Tibial nerve (tissue), 4 donors: ENCODE measurements around the gene SETD2. TPM values are rescaled to one million over a fixed set of nuclear protein-coding genes. Genes with fewer than 3 reads are reported as not detected.
"Not testable (repeated sequence)": the region's sequence is repeated elsewhere in the genome, so short reads cannot be mapped to it uniquely, and the experiment has no call there.

ENCODE experiments used
- DNase-seq, 2 donors: peaks; one replicate each; pipeline ENCODE4 v3.0.0-alpha.2; 2019; ENCODE audit warnings: low spot score in 2 of 2
- H3K27ac ChIP-seq, 4 donors: fragments of 200-600 bp; sonication (generic) in 3 of 4; one replicate each; pipeline ENCODE4 v1.5.1; 2017 to 2019; ENCODE audit warnings: mild to moderate bottlenecking in 1 of 4
- H3K27me3 ChIP-seq, 2 donors: fragments of 200-600 bp; sonication (generic) in 1 of 2; one replicate each; pipeline versions ENCODE4 v1.5.1 to v1.6.0; 2017 to 2019
- H3K36me3 ChIP-seq, 3 donors: fragments of 200-600 bp; sonication (generic); one replicate each; pipeline ENCODE4 v1.5.1; 2018 to 2019
- H3K4me1 ChIP-seq, 4 donors: fragments of 200-600 bp; sonication (generic) in 3 of 4; one replicate each; pipeline ENCODE4 v1.5.1; 2017 to 2019
- H3K4me3 ChIP-seq, 4 donors: fragments of 200-600 bp; sonication (generic) in 3 of 4; one replicate each; pipeline ENCODE4 v1.5.1; 2017 to 2019; ENCODE audit warnings: mild to moderate bottlenecking in 1 of 4, moderate library complexity in 1 of 4
- H3K9me3 ChIP-seq, 4 donors: fragments of 200-600 bp; sonication (generic) in 3 of 4; one replicate each; pipeline ENCODE4 v1.5.1; 2017 to 2019
- CTCF ChIP-seq, 5 experiments: fragments of 200-600 bp in 3 of 5; fragments of 450-650 bp in 2 of 5; sonication (generic) in 3 of 5; IDR thresholded peaks; one replicate each; pipeline ENCODE4 v1.5.1; 2016 to 2019; ENCODE audit warnings: antibody characterized with exemption in 5 of 5, mild to moderate bottlenecking in 3 of 5, moderate library complexity in 2 of 5
- EP300 ChIP-seq, 2 donors: sonication (generic); formaldehyde crosslinking; IDR thresholded peaks; one replicate each; pipeline ENCODE4 v1.6.1; 2017; ENCODE audit warnings: antibody characterized with exemption in 2 of 2, mild to moderate bottlenecking in 1 of 2
- POLR2A ChIP-seq, 2 donors: fragments of 450-650 bp; IDR thresholded peaks; one replicate each; pipeline ENCODE4 v1.6.1; 2017; ENCODE audit warnings: antibody characterized with exemption in 2 of 2, mild to moderate bottlenecking in 2 of 2, moderate library complexity in 2 of 2
- WGBS, 2 donors: methylation state at CpG; one replicate each; pipeline ENCODE4 v1.1.5; 2018; 5-methylcytosine and 5-hydroxymethylcytosine counted together
- total RNA-seq, 4 donors: library from RNA; depleted of rRNA; stranded (reverse); fragments of >200 nt; gene quantifications; one replicate each; pipeline ENCODE4 v1.1.0, GENCODE V29; 2016

Gene SETD2
- total RNA-seq, 4 donors from 2014 or later, result 55.5 to 69.6 (median 64.7) TPM

GRCh38 chr3:47117807-47118364 is 46.0 kb downstream of the SETD2 start:
- Histone ChIP-seq H3K36me3 (peaks cover 0 to 53% (median 0%) of the 10 kb centered on the region in 3 donors), H3K9me3 (no peaks in the 10 kb centered on the region), H3K4me3 (no peak overlapping the region), H3K27me3 (no peaks in the 10 kb centered on the region), H3K27ac (no peak overlapping the region), H3K4me1 (peaks cover 0 to 21% (median 0%) of the 10 kb centered on the region in 4 donors)
- WGBS, 2 donors, result 69 to 76% methylated on average over 3 of the region's 3 CpGs
- no peak for DNase-seq
- TF ChIP-seq EP300 (IDR thresholded peaks at IDR 0.05) (no peak), POLR2A (IDR thresholded peaks at IDR 0.05) (no peak), CTCF (IDR thresholded peaks at IDR 0.05) (no peak)

GRCh38 chr3:47115524-47115923 is 48.4 kb downstream of the SETD2 start:
- not testable (repeated sequence) for H3K9me3 ChIP-seq, H3K27ac ChIP-seq, H3K27me3 ChIP-seq, H3K4me3 ChIP-seq, DNase-seq
- peaks cover 0 to 15% (median 0%) of the 10 kb centered on the region in 4 donors for H3K4me1 ChIP-seq
- peaks cover 0 to 62% (median 0%) of the 10 kb centered on the region in 3 donors for H3K36me3 ChIP-seq
- WGBS, 2 donors, result 98% methylated on average over 2 of the region's 2 CpGs

DNA sequence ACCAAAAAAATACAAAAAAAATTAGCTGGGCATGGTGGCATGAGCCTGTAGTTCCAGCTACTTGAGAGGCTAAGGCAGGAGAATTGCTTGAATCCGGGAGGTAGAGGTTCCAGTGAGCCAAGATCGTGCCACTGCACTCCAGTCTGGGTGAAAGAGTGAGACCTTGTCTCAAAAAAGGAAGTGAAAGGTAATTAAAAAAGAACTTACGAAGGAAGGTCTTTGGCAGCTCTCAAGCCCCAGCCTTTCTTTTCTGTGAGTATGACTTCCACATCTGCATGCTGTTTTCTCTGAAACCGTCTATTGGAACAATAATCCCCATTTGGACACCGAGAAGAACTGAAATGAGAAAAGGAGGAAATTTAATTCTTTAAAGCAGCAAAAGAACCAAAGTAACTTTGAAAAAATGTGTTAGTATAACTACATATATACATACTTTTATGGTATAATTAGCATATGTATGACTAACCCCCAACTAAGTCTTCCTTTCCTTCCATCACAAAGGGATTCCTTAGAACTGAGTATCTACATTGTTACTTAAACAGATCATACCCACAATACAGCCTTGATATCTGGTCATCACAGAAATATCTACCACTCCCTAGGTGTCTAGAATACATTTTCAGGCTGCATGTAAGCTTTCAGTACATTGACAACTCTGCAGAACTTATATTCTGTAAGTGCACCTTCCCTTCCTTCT is 50.1 kb downstream of the SETD2 start:
- Histone ChIP-seq H3K27ac (no peak overlapping the region), H3K4me1 (peaks cover 0 to 14% (median 0%) of the 10 kb centered on the region in 4 donors), H3K9me3 (no peaks in the 10 kb centered on the region), H3K27me3 (no peaks in the 10 kb centered on the region), H3K4me3 (no peak overlapping the region), H3K36me3 (peaks cover 0 to 53% (median 0%) of the 10 kb centered on the region in 3 donors)
- WGBS, 2 donors, result 81 to 84% methylated on average over 5 of the region's 5 CpGs
- TF ChIP-seq POLR2A (IDR thresholded peaks at IDR 0.05) (no peak), EP300 (IDR thresholded peaks at IDR 0.05) (no peak), CTCF (IDR thresholded peaks at IDR 0.05) (no peak)
- DNase-seq, result no peak

DNA sequence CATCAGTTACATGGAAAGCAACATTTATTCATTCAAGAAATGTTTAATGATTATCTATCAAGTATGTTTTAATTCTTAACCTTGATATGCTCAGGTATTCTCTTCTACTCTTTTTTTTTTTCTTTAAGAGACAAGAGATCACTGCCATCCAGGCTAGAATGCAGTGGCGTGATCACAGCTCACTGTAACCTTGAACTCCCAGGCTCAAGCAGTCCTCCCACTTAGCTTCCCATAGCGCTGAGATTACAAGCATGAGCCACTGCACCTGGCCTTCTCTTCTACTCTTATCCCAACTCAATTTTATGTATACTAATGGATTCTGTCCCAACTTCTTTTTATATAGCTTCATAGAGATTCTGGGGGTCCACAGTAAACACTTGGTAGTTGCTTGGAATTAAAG is 50.9 kb downstream of the SETD2 start:
- Histone ChIP-seq H3K4me1 (peaks cover 0 to 11% (median 0%) of the 10 kb centered on the region in 4 donors), H3K27ac (no peak overlapping the region), H3K36me3 (peaks cover 0 to 54% (median 0%) of the 10 kb centered on the region in 3 donors), H3K4me3 (no peak overlapping the region), H3K9me3 (no peaks in the 10 kb centered on the region), H3K27me3 (no peaks in the 10 kb centered on the region)
- DNase-seq, result no peak
- 97 to 98% methylated on average over 2 of the region's 2 CpGs for WGBS, 2 donors
- TF ChIP-seq POLR2A (IDR thresholded peaks at IDR 0.05), result no peak

DNA sequence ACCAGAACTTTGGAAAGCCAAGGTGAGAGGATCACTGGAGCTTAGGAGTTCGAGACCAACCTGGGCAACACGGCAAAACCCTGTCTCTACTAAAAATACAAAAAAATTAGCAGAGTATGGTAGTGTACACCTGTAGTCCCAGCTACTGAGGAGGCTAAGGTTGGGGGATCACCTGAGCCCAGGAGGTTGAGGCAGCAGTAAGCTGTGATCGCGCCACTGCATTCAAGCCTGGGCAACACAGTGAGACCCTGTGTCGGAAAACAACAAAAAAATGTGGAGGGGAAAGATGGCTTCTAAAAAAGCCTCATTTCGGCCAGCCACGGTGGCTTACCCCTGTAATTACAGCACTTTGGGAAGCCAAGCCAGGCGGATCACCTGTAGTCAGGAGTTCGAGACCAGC is 54.5 kb downstream of the SETD2 start:
- peaks cover 2 to 51% (median 3%) of the 10 kb centered on the region in 3 donors for H3K36me3 ChIP-seq
- WGBS, 2 donors, result 95 to 96% methylated on average over 9 of the region's 9 CpGs
- no peak for DNase-seq
- H3K4me3 ChIP-seq, result no peak overlapping the region
- H3K4me1 ChIP-seq, result peaks cover 0 to 4% (median 0%) of the 10 kb centered on the region in 4 donors
- no peaks in the 10 kb centered on the region for H3K9me3 ChIP-seq
- no peaks in the 10 kb centered on the region for H3K27me3 ChIP-seq
- H3K27ac ChIP-seq, result no peak overlapping the region
- TF ChIP-seq POLR2A (IDR thresholded peaks at IDR 0.05), result no peak
- TF ChIP-seq EP300 (IDR thresholded peaks at IDR 0.05), result no peak
- TF ChIP-seq CTCF (IDR thresholded peaks at IDR 0.05), result no peak

- Histone ChIP-seq H3K27me3 (no peaks in the 10 kb centered on the region), H3K27ac (no peak overlapping the region), H3K36me3 (peaks cover 2 to 51% (median 3%) of the 10 kb centered on the region in 3 donors), H3K4me3 (no peak overlapping the region), H3K4me1 (peaks cover 0 to 4% (median 0%) of the 10 kb centered on the region in 4 donors), H3K9me3 (no peaks in the 10 kb centered on the region)
- TF ChIP-seq EP300 (IDR thresholded peaks at IDR 0.05) (no peak), CTCF (IDR thresholded peaks at IDR 0.05) (no peak), POLR2A (IDR thresholded peaks at IDR 0.05) (no peak)
- DNase-seq, result no peak
- WGBS, 2 donors, result 54 to 63% methylated on average over 1 of the region's 1 CpG
Measured at GRCh38 chr3:47108546-47108945, 55.4 kb downstream of the SETD2 start.
